ENCODE results near the gene SLC29A2. TPM values are rescaled to one million over a fixed set of nuclear protein-coding genes. Genes with fewer than 3 reads are reported as not detected.

Gene SLC29A2, protein sequence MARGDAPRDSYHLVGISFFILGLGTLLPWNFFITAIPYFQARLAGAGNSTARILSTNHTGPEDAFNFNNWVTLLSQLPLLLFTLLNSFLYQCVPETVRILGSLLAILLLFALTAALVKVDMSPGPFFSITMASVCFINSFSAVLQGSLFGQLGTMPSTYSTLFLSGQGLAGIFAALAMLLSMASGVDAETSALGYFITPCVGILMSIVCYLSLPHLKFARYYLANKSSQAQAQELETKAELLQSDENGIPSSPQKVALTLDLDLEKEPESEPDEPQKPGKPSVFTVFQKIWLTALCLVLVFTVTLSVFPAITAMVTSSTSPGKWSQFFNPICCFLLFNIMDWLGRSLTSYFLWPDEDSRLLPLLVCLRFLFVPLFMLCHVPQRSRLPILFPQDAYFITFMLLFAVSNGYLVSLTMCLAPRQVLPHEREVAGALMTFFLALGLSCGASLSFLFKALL
- 2.6 to 8.9 TPM (median 7.9 TPM) in 3 replicates for total RNA-seq
- long read RNA-seq, transcript SLC29A2-202 (12 exons, 2,514 nt) = major isoform, 7 of 30 reads
- long read RNA-seq, partial matches to known transcripts = 1 of 30 reads
- long read RNA-seq, other reads (novel, unspliced or antisense) = 18 of 30 reads

DNA sequence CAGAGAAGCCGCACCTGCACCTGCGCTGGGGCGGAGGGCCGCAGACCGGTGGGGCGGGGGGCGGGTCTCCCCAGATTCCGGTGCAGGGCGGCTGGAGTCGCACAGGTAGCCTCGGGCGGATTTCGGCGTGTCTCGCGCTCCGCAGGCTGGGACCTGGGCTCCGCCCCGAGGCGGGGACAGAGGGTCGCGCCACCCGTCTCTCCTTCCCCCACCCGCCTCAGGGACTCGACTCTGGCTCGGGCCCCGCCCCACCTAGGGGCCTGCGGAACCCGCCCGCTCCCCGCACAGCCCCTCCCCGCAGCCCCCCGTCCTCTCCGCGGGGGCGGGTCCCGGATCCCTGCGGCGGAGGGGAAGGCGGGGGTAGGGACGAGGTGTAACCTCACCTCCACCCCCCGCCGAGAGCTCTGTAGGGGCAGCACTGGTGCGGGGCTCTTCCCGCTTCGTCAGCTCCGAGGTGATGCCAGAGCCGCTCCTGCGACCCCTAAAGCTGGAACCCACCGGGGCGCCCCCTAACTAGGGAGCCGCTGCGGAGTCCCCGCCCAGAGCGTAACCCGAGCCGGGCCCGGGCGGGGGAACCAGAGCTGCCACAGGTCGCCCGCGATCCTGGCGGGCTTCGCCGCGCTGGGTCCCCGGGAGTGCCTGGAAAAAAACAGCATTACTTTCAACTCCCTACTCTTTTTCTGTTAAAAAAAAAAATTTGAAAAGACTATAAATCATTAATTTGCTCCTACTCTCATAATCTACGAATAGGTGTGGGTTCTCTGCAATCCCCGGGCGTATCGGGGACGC, at the start of gene SLC29A2:
TSS of gene SLC29A2 (minus strand) at position 134 of the 789 bp plus-strand sequence. CDS start 169 bp downstream, outside the sequence.
- Mint-ChIP-seq H3K27ac (ENCODE audit: unreplicated experiment) (peak within 1 kb of the TSS; percentile 62), H3K4me3 (ENCODE audit: unreplicated experiment) (peak within 1 kb of the TSS; percentile 78), H3K27me3 (ENCODE audit: low read depth) (no peaks in the 10 kb centered on the region), H3K9me3 (ENCODE audit: low read depth) (no peaks in the 10 kb centered on the region), H3K4me1 (ENCODE audit: low read depth) (peaks cover 24% of the 10 kb centered on the region), H3K36me3 (ENCODE audit: low read depth) (peaks cover 2% of the 10 kb centered on the region)
- DNase-seq (ENCODE audit: low spot score) = no peak
- no peak for TF ChIP-seq CTCF (IDR thresholded peaks at IDR 0.05)

DNA sequence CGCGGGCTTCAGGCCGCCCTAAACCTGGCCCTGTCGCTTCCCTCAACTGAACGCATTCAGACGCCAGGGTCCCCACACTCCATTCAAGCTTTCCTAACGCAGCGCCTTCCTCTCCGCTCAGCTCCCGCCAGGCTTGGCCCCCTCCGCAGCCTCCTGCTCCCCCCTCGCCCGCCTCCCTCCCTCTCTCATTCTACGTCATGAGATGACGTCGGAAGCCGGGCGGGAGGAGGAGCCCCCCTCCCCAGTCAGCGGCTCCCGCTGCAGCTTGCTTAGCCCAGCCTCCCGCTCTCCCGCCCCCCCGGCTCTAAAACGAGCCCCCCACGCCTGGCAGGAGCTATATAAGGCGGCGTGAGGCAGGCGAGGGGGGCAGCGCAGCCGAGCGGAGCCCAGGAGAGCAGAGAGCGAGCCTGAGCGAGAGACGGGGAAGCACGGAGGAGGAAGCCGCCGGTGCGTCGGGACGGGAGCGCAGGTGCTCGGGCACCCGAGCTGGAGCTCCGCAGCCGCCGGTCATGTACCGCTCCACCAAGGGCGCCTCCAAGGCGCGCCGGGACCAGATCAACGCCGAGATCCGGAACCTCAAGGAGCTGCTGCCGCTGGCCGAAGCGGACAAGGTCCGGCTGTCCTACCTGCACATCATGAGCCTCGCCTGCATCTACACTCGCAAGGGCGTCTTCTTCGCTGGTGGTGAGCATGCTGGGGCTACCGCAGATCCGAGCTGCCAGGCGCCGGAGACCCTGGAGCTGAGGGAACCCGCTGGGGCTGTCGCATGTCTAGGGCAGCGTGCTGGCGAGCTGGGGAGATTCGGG, 49.3 kb upstream of the SLC29A2 start, which contains the start of gene NPAS4:
TSS of gene NPAS4 (plus strand) at position 365 of the 806 bp plus-strand sequence. CDS start at position 510, 145 bp downstream.
- H3K27me3 Mint-ChIP-seq (ENCODE audit: low read depth) = peaks cover 6% of the 10 kb centered on the region
- TF ChIP-seq CTCF (IDR thresholded peaks at IDR 0.05) = no peak
- no peak within 1 kb of the TSS for H3K4me3 Mint-ChIP-seq (ENCODE audit: unreplicated experiment)
- no peak for DNase-seq (ENCODE audit: low spot score)
- peaks cover 32% of the 10 kb centered on the region for H3K4me1 Mint-ChIP-seq (ENCODE audit: low read depth)
- no peak within 1 kb of the TSS for H3K27ac Mint-ChIP-seq (ENCODE audit: unreplicated experiment)
- H3K36me3 Mint-ChIP-seq (ENCODE audit: low read depth) = peaks cover 13% of the 10 kb centered on the region
- H3K9me3 Mint-ChIP-seq (ENCODE audit: low read depth) = no peaks in the 10 kb centered on the region

DNA sequence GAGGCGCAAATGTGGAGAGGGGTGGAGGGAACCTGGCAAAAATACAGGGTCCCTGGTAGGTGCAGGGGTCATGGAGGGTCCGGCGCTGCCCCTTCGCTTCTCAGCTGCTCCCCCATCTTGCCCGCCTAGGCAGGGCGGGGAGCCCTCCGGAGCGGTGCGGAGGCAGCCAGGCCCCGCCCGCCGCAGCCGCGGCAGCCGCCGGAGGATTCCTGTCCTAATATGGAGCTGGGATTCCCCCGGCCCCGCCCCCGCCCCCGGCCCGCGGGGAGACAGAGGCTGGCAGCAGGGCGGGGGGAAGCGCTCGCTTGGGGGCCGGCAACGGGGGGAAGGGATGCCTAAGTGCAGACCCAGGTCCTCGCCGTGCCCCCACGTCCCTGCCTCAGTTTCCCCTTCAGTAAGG, 48.3 kb upstream of the SLC29A2 start:
- DNase-seq (ENCODE audit: low spot score) = no peak
- no peak for TF ChIP-seq CTCF (IDR thresholded peaks at IDR 0.05)
- H3K4me1 Mint-ChIP-seq (ENCODE audit: low read depth) = peaks cover 32% of the 10 kb centered on the region
- H3K9me3 Mint-ChIP-seq (ENCODE audit: low read depth) = no peaks in the 10 kb centered on the region
- H3K27me3 Mint-ChIP-seq (ENCODE audit: low read depth) = peaks cover 6% of the 10 kb centered on the region
- peaks cover 11% of the 10 kb centered on the region for H3K36me3 Mint-ChIP-seq (ENCODE audit: low read depth)
- no peak overlapping the region for H3K27ac Mint-ChIP-seq (ENCODE audit: unreplicated experiment)
- H3K4me3 Mint-ChIP-seq (ENCODE audit: unreplicated experiment) = no peak overlapping the region

DNA sequence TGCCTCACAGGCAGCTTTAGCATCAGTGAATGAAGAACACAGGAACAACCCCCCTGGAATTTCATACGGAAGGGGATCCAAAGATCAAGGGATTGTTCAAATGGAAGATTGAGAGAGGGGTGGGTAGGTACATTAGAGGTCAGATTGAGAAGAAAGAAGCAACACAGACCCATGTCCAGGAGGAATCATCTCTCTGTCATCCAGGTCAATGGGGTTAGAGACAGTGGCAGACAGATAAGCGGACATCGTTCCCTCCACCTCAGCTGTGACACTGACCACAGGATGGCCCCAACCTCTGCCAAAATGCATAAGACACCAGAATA, 47.4 kb upstream of the SLC29A2 start:
- no peak overlapping the region for H3K4me3 Mint-ChIP-seq (ENCODE audit: unreplicated experiment)
- no peaks in the 10 kb centered on the region for H3K9me3 Mint-ChIP-seq (ENCODE audit: low read depth)
- peaks cover 36% of the 10 kb centered on the region for H3K4me1 Mint-ChIP-seq (ENCODE audit: low read depth)
- no peak for TF ChIP-seq CTCF (IDR thresholded peaks at IDR 0.05)
- peaks cover 6% of the 10 kb centered on the region for H3K36me3 Mint-ChIP-seq (ENCODE audit: low read depth)
- H3K27me3 Mint-ChIP-seq (ENCODE audit: low read depth) = peaks cover 6% of the 10 kb centered on the region
- no peak overlapping the region for H3K27ac Mint-ChIP-seq (ENCODE audit: unreplicated experiment)
- DNase-seq (ENCODE audit: low spot score) = no peak

Measured in chondrocyte (in vitro differentiated cells).